Measurements from ENCODE around the gene PMFBP1. TPM values are rescaled to one million over a fixed set of nuclear protein-coding genes. Genes with fewer than 3 reads are reported as not detected.

The PMFBP1 gene
- polyA plus RNA-seq, 4 donors, result 1.2 to 5.8 (median 3.9) TPM

Other genes with a start within 250 kb of the PMFBP1 start
- gene PKD1L3, start 171.8 kb downstream of the PMFBP1 start, polyA plus RNA-seq (ENCODE audit: insufficient read length in 4 of 4), result under 1 TPM; 0.06 to 0.15 (median 0.09) TPM
- gene DHODH, start 163.4 kb downstream of the PMFBP1 start, polyA plus RNA-seq (ENCODE audit: insufficient read length in 4 of 4), result 10 to 100 TPM; 11.1 to 19.8 (median 15.3) TPM
- 1 to 10 TPM in 2 of 4 donors, under 1 TPM in 2; 0.42 to 2.5 (median 1.0) TPM for gene HP, start 117.7 kb downstream of the PMFBP1 start, polyA plus RNA-seq (ENCODE audit: insufficient read length in 4 of 4)
- 1 to 10 TPM in 1 of 4 donors, under 1 TPM in 3; 0.14 to 2.5 (median 0.28) TPM for gene HPR, start 108.9 kb downstream of the PMFBP1 start, polyA plus RNA-seq (ENCODE audit: insufficient read length in 4 of 4)
- 10 to 100 TPM; 14.3 to 24.0 (median 18.9) TPM for gene TXNL4B, start 78.5 kb downstream of the PMFBP1 start, polyA plus RNA-seq (ENCODE audit: insufficient read length in 4 of 4)
- 10 to 100 TPM; 57.1 to 78.0 (median 64.7) TPM for gene DHX38, start 78.3 kb downstream of the PMFBP1 start, polyA plus RNA-seq (ENCODE audit: insufficient read length in 4 of 4)